GM18858 (cell line): ENCODE measurements around the gene RCAN3.
"Not testable (repeated sequence)": the region's sequence is repeated elsewhere in the genome, so short reads cannot be mapped to it uniquely, and the experiment has no call there.

ENCODE experiments used
- ATAC-seq: cut with Tn5 transposase; IDR thresholded peaks from one replicate; pipeline ENCODE4 v1.9.1; 2021; ENCODE audit not compliant: unreplicated experiment

Gene RCAN3

GRCh38 chr1:24502709-24503058 is at the start of gene RCAN3:
Gene RCAN3, plus strand, starts transcription at chr1:24502836. Its CDS starts 11,537 bp downstream, at chr1:24514373.
- ATAC-seq = no peak

GRCh38 chr1:24452922-24453485 is 49.6 kb upstream of the RCAN3 start:
- no peak for ATAC-seq

- no peak for ATAC-seq
Observed at GRCh38 chr1:24454673-24455072, 48.0 kb upstream of the RCAN3 start.

- ATAC-seq = no peak
Observed at GRCh38 chr1:24455272-24455671, 47.4 kb upstream of the RCAN3 start.

- no peak for ATAC-seq
Observed at GRCh38 chr1:24457866-24458265, 44.8 kb upstream of the RCAN3 start.

GRCh38 chr1:24459551-24460266 is 42.9 kb upstream of the RCAN3 start:
- no peak for ATAC-seq

- not testable (repeated sequence) for ATAC-seq
Observed at GRCh38 chr1:24462128-24462527, 40.5 kb upstream of the RCAN3 start.

- ATAC-seq = no peak
Observed at GRCh38 chr1:24463776-24464735, 38.6 kb upstream of the RCAN3 start.

GRCh38 chr1:24465099-24465498 is 37.5 kb upstream of the RCAN3 start:
- ATAC-seq = no peak

- no peak for ATAC-seq
Observed at GRCh38 chr1:24465638-24466037, 37.0 kb upstream of the RCAN3 start.

GRCh38 chr1:24468685-24469316 is 33.8 kb upstream of the RCAN3 start:
- ATAC-seq = no peak

- no peak for ATAC-seq
Observed at GRCh38 chr1:24470592-24470991, 32.0 kb upstream of the RCAN3 start.

GRCh38 chr1:24472527-24473251 is 29.9 kb upstream of the RCAN3 start:
- ATAC-seq = no peak

- no peak for ATAC-seq
Observed at GRCh38 chr1:24474193-24474592, 28.4 kb upstream of the RCAN3 start.

- ATAC-seq = no peak
Observed at GRCh38 chr1:24475700-24476099, 26.9 kb upstream of the RCAN3 start.

GRCh38 chr1:24476571-24476970 is 26.1 kb upstream of the RCAN3 start:
- no peak for ATAC-seq

GRCh38 chr1:24477309-24477708 is 25.3 kb upstream of the RCAN3 start:
- ATAC-seq = no peak

GRCh38 chr1:24481101-24481500 is 21.5 kb upstream of the RCAN3 start:
- ATAC-seq = peak; percentile 58

- ATAC-seq = no peak
Observed at GRCh38 chr1:24481843-24482610, 20.6 kb upstream of the RCAN3 start.

- no peak for ATAC-seq
Observed at GRCh38 chr1:24483441-24483840, 19.2 kb upstream of the RCAN3 start.
